Suprapubic skin (tissue), 4 donors: ENCODE results near the gene ANO2.

Experiments
- CTCF ChIP-seq, 2 donors: fragments of 200-600 bp in 1 of 2; fragments of 450-650 bp in 1 of 2; sonication (generic) in 1 of 2; IDR thresholded peaks; one replicate each; pipeline ENCODE4 v1.5.1; 2016 to 2019; ENCODE audit warnings: antibody characterized with exemption in 2 of 2, mild to moderate bottlenecking in 1 of 2, moderate library complexity in 1 of 2
- POLR2A ChIP-seq, 2 donors: fragments of 450-650 bp; IDR thresholded peaks; one replicate each; pipeline ENCODE4 v1.6.1; 2017; ENCODE audit warnings: antibody characterized with exemption in 2 of 2, mild to moderate bottlenecking in 2 of 2, moderate library complexity in 2 of 2
- POLR2AphosphoS5 ChIP-seq, 3 donors: sonication (generic); formaldehyde crosslinking; IDR thresholded peaks; one replicate each; pipeline ENCODE4 v1.6.1; 2017; ENCODE audit warnings: antibody characterized with exemption in 3 of 3

GRCh38 chr12:5622280-5622679 lies 322.8 kb downstream of the ANO2 start:
- TF ChIP-seq POLR2AphosphoS5 (IDR thresholded peaks at IDR 0.05) (no peak), CTCF (IDR thresholded peaks at IDR 0.05) (no peak), POLR2A (IDR thresholded peaks at IDR 0.05) (no peak)
